Thyroid gland (tissue), 4 donors: ENCODE results near the gene SPRING1.

Experiments used
- CTCF ChIP-seq, 6 experiments: fragments of 200-600 bp in 3 of 6; fragments of 450-650 bp in 3 of 6; sonication (generic) in 3 of 6; IDR thresholded peaks; one replicate each; pipeline ENCODE4 v1.5.1; 2016 to 2019; ENCODE audit warnings: antibody characterized with exemption in 6 of 6, mild to moderate bottlenecking in 2 of 6, inconsistent platforms in 1 of 6, moderate library complexity in 1 of 6
- POLR2A ChIP-seq, 2 donors: fragments of 450-650 bp; IDR thresholded peaks; one replicate each; pipeline ENCODE4 v1.6.1; 2017; ENCODE audit warnings: antibody characterized with exemption in 2 of 2, mild to moderate bottlenecking in 2 of 2, moderate library complexity in 1 of 2

GRCh38 chr12:116694653-116695463, 43.0 kb downstream of the SPRING1 start:
- TF ChIP-seq CTCF (IDR thresholded peaks at IDR 0.05): no peak
- no peak for TF ChIP-seq POLR2A (IDR thresholded peaks at IDR 0.05)
